ENCODE measurements around the gene RPL37.
A peak's percentile ranks its signal among the peaks of the same experiment; 100 is the strongest.
"Not testable (repeated sequence)": the region's sequence is repeated elsewhere in the genome, so short reads cannot be mapped to it uniquely, and the experiment has no call there.

The RPL37 gene

GRCh38 chr5:40834849-40835787, at the start of gene RPL37:
RPL37 (minus strand) TSS chr5:40835222; CDS start chr5:40835185, 37 bp downstream.
- TF ChIP-seq JUND (IDR thresholded peaks at IDR 0.05; ENCODE audit: low read depth): no peak
- peak; percentile 78 to 99 for DNase-seq (ENCODE audit: low read depth in 1 of 2, low spot score in 1 of 2)
- in situ Hi-C loops (cut with HindIII; ENCODE audit: low pct_unique_long_range_greater_than_20kb, low sequenced_read_pairs): no loop called here

- in situ Hi-C loops (cut with HindIII; ENCODE audit: low pct_unique_long_range_greater_than_20kb, low sequenced_read_pairs); DNase-seq (ENCODE audit: low read depth in 1 of 2, low spot score in 1 of 2): not testable (repeated sequence)
Measured at GRCh38 chr5:40883051-40883450, 48.0 kb upstream of the RPL37 start.

GRCh38 chr5:40882291-40882690, 47.3 kb upstream of the RPL37 start:
- DNase-seq (ENCODE audit: low read depth in 1 of 2, low spot score in 1 of 2): no peak
- no peak for TF ChIP-seq JUND (IDR thresholded peaks at IDR 0.05; ENCODE audit: low read depth)
- in situ Hi-C loops (cut with HindIII; ENCODE audit: low pct_unique_long_range_greater_than_20kb, low sequenced_read_pairs): no loop called here

GRCh38 chr5:40879163-40879942, 44.3 kb upstream of the RPL37 start:
- TF ChIP-seq JUND (IDR thresholded peaks at IDR 0.05; ENCODE audit: low read depth): no peak
- DNase-seq (ENCODE audit: low read depth in 1 of 2, low spot score in 1 of 2): peak; percentile 18 to 50
- in situ Hi-C loops (cut with HindIII; ENCODE audit: low pct_unique_long_range_greater_than_20kb, low sequenced_read_pairs): no loop called here

GRCh38 chr5:40877371-40877988, 42.5 kb upstream of the RPL37 start:
- no peak for DNase-seq (ENCODE audit: low read depth in 1 of 2, low spot score in 1 of 2)
- in situ Hi-C loops (cut with HindIII; ENCODE audit: low pct_unique_long_range_greater_than_20kb, low sequenced_read_pairs): no loop called here
- no peak for TF ChIP-seq JUND (IDR thresholded peaks at IDR 0.05; ENCODE audit: low read depth)

GRCh38 chr5:40875958-40876357, 40.9 kb upstream of the RPL37 start:
- no peak for TF ChIP-seq JUND (IDR thresholded peaks at IDR 0.05; ENCODE audit: low read depth)
- no peak for DNase-seq (ENCODE audit: low read depth in 1 of 2, low spot score in 1 of 2)
- in situ Hi-C loops (cut with HindIII; ENCODE audit: low pct_unique_long_range_greater_than_20kb, low sequenced_read_pairs): no loop called here

GRCh38 chr5:40873286-40873880, 38.4 kb upstream of the RPL37 start:
- in situ Hi-C loops (cut with HindIII; ENCODE audit: low pct_unique_long_range_greater_than_20kb, low sequenced_read_pairs): no loop called here
- no peak for DNase-seq (ENCODE audit: low read depth in 1 of 2, low spot score in 1 of 2)
- TF ChIP-seq JUND (IDR thresholded peaks at IDR 0.05; ENCODE audit: low read depth): no peak

GRCh38 chr5:40872253-40872652, 37.2 kb upstream of the RPL37 start:
- DNase-seq (ENCODE audit: low read depth in 1 of 2, low spot score in 1 of 2); in situ Hi-C loops (cut with HindIII; ENCODE audit: low pct_unique_long_range_greater_than_20kb, low sequenced_read_pairs): not testable (repeated sequence)

- in situ Hi-C loops (cut with HindIII; ENCODE audit: low pct_unique_long_range_greater_than_20kb, low sequenced_read_pairs): no loop called here
- no peak for DNase-seq (ENCODE audit: low read depth in 1 of 2, low spot score in 1 of 2)
- TF ChIP-seq JUND (IDR thresholded peaks at IDR 0.05; ENCODE audit: low read depth): no peak
Measured at GRCh38 chr5:40871177-40871576, 36.2 kb upstream of the RPL37 start.

- DNase-seq (ENCODE audit: low read depth in 1 of 2, low spot score in 1 of 2): no peak
- in situ Hi-C loops (cut with HindIII; ENCODE audit: low pct_unique_long_range_greater_than_20kb, low sequenced_read_pairs): no loop called here
Measured at GRCh38 chr5:40869384-40869783, 34.4 kb upstream of the RPL37 start.

GRCh38 chr5:40866844-40867243, 31.8 kb upstream of the RPL37 start:
- in situ Hi-C loops (cut with HindIII; ENCODE audit: low pct_unique_long_range_greater_than_20kb, low sequenced_read_pairs): no loop called here
- no peak for DNase-seq (ENCODE audit: low read depth in 1 of 2, low spot score in 1 of 2)
- no peak for TF ChIP-seq JUND (IDR thresholded peaks at IDR 0.05; ENCODE audit: low read depth)

More at GRCh38 chr5:40869384-40869783, 34.4 kb upstream of the RPL37 start:
- TF ChIP-seq JUND (IDR thresholded peaks at IDR 0.05; ENCODE audit: low read depth): no peak

GRCh38 chr5:40865004-40865403, 30.0 kb upstream of the RPL37 start:
- DNase-seq (ENCODE audit: low read depth in 1 of 2, low spot score in 1 of 2); in situ Hi-C loops (cut with HindIII; ENCODE audit: low pct_unique_long_range_greater_than_20kb, low sequenced_read_pairs): not testable (repeated sequence)

Measured in T47D (cell line).